Measurements from ENCODE around the gene PERM1. TPM values are rescaled to one million over a fixed set of nuclear protein-coding genes. Genes with fewer than 3 reads are reported as not detected.

PERM1 gene
- total and polyA plus RNA-seq, 4 donors, result 0.06 to 0.45 (median 0.15) TPM; not detected in 1

DNA sequence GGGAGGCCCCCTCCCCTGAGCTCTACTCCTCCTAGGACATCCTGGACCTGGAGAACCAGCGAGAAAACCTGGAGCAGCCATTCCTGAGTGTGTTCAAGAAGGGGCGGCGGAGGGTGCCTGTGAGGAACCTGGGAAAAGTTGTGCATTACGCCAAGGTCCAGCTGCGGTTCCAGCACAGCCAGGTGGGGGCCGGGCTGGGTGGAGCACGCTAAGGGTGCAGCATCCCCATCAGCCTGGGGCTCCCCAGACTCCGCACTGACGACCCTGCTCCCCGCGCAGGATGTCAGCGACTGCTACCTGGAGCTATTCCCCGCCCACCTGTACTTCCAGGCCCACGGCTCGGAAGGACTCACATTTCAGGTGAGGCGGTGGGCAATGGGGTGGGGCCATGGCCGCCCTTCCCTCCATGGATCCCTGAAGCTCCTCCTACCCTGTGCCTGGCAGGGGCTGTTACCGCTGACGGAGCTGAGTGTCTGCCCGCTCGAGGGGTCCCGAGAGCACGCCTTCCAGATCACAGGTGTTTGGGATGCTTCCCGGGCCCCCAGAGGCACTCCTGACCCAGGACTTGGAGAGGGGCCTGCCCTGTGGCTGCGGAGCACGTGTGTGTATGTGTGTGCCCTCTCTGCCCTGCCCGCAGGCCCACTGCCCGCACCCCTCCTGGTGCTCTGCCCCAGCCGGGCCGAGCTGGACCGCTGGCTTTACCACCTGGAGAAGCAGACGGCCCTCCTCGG, 11.5 kb downstream of the PERM1 start:
- Histone ChIP-seq H3K4me1 (ENCODE audit: control insufficient read depth in 5 of 5, insufficient read depth in 5 of 5, low read length in 5 of 5) (peaks cover 0 to 13% (median 0%) of the 10 kb centered on the region in 5 donors), H3K9ac (ENCODE audit: insufficient read depth in 1 of 2, low read length in 2 of 2) (no peak overlapping the region), H3K27me3 (ENCODE audit: control insufficient read depth in 3 of 3, insufficient read depth in 3 of 3, low read length in 2 of 3) (peaks cover 0 to 52% (median 16%) of the 10 kb centered on the region in 3 donors), H3K27ac (ENCODE audit: low read depth in 1 of 2, low read length in 1 of 2) (no peak overlapping the region), H3K9me3 (ENCODE audit: control insufficient read depth in 4 of 4, insufficient read depth in 3 of 4, low read length in 3 of 4) (no peaks in the 10 kb centered on the region), H3K36me3 (ENCODE audit: control insufficient read depth in 4 of 4, insufficient read depth in 4 of 4, low read length in 4 of 4) (no peaks in the 10 kb centered on the region), H3K4me3 (no peak overlapping the region)
- TF ChIP-seq, protein P1, sequence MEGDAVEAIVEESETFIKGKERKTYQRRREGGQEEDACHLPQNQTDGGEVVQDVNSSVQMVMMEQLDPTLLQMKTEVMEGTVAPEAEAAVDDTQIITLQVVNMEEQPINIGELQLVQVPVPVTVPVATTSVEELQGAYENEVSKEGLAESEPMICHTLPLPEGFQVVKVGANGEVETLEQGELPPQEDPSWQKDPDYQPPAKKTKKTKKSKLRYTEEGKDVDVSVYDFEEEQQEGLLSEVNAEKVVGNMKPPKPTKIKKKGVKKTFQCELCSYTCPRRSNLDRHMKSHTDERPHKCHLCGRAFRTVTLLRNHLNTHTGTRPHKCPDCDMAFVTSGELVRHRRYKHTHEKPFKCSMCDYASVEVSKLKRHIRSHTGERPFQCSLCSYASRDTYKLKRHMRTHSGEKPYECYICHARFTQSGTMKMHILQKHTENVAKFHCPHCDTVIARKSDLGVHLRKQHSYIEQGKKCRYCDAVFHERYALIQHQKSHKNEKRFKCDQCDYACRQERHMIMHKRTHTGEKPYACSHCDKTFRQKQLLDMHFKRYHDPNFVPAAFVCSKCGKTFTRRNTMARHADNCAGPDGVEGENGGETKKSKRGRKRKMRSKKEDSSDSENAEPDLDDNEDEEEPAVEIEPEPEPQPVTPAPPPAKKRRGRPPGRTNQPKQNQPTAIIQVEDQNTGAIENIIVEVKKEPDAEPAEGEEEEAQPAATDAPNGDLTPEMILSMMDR (IDR thresholded peaks at IDR 0.05; ENCODE audit: control extremely low read depth, extremely low read depth), result no peak
- WGBS, 2 donors, result 19 to 21% methylated on average over 30 to 33 of the region's 33 CpGs
- DNase-seq (no peak), ATAC-seq (ENCODE audit: insufficient read depth, low FRiP score) (no peak)

DNA sequence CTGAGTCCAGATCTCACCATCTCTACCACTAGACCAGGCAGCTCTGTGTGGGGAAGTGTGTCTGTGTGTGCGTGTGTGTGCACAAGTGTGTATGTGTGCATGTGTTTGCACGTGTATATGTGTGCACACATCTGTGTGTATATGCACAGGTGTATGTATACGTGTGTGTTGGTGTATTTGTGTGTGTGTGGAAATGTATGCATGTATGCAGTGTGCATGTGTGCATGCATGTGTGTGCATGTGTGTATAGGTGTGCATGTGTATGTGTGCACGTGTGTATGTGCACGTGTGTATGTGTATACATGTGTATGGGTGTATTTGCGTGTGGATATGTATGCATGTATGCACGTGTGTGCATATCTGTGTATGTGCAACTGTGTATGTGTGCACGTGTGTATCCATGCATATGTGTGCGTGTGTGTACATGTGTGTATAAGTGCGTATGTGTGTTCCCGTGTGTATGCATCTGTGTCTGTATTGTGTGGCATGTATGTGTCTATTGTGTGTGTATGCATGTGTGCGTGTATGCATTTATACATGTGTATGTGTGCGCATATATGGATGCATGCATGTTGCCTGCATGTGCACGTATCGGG, 12.5 kb downstream of the PERM1 start:
- no peak overlapping the region for H3K9ac ChIP-seq (ENCODE audit: insufficient read depth in 1 of 2, low read length in 2 of 2)
- WGBS, 2 donors, result 82 to 88% methylated on average over 15 of the region's 15 CpGs
- H3K4me3 ChIP-seq, result no peak overlapping the region
- TF ChIP-seq, protein P1 (IDR thresholded peaks at IDR 0.05; ENCODE audit: control extremely low read depth, extremely low read depth), result no peak
- H3K36me3 ChIP-seq (ENCODE audit: control insufficient read depth in 4 of 4, insufficient read depth in 4 of 4, low read length in 4 of 4), result peaks cover 0 to 3% (median 0%) of the 10 kb centered on the region in 4 donors
- ATAC-seq (ENCODE audit: insufficient read depth, low FRiP score) (no peak), DNase-seq (no peak)
- peaks cover 0 to 13% (median 0%) of the 10 kb centered on the region in 5 donors for H3K4me1 ChIP-seq (ENCODE audit: control insufficient read depth in 5 of 5, insufficient read depth in 5 of 5, low read length in 5 of 5)
- no peak overlapping the region for H3K27ac ChIP-seq (ENCODE audit: low read depth in 1 of 2, low read length in 1 of 2)
- no peaks in the 10 kb centered on the region for H3K9me3 ChIP-seq (ENCODE audit: control insufficient read depth in 4 of 4, insufficient read depth in 3 of 4, low read length in 3 of 4)
- H3K27me3 ChIP-seq (ENCODE audit: control insufficient read depth in 3 of 3, insufficient read depth in 3 of 3, low read length in 2 of 3), result peaks cover 0 to 48% (median 16%) of the 10 kb centered on the region in 3 donors

GRCh38 chr1:967466-968343, 14.2 kb downstream of the PERM1 start:
- peaks cover 0 to 48% (median 16%) of the 10 kb centered on the region in 3 donors for H3K27me3 ChIP-seq (ENCODE audit: control insufficient read depth in 3 of 3, insufficient read depth in 3 of 3, low read length in 2 of 3)
- no peak for ATAC-seq (ENCODE audit: insufficient read depth, low FRiP score)
- no peak overlapping the region for H3K27ac ChIP-seq (ENCODE audit: low read depth in 1 of 2, low read length in 1 of 2)
- H3K4me3 ChIP-seq, result no peak overlapping the region
- peaks cover 0 to 13% (median 0%) of the 10 kb centered on the region in 5 donors for H3K4me1 ChIP-seq (ENCODE audit: control insufficient read depth in 5 of 5, insufficient read depth in 5 of 5, low read length in 5 of 5)
- H3K9me3 ChIP-seq (ENCODE audit: control insufficient read depth in 4 of 4, insufficient read depth in 3 of 4, low read length in 3 of 4), result no peaks in the 10 kb centered on the region
- DNase-seq, result no peak
- no peak overlapping the region for H3K9ac ChIP-seq (ENCODE audit: insufficient read depth in 1 of 2, low read length in 2 of 2)
- TF ChIP-seq, protein P1 (IDR thresholded peaks at IDR 0.05; ENCODE audit: control extremely low read depth, extremely low read depth), result no peak
- H3K36me3 ChIP-seq (ENCODE audit: control insufficient read depth in 4 of 4, insufficient read depth in 4 of 4, low read length in 4 of 4), result peaks cover 0 to 9% (median 0%) of the 10 kb centered on the region in 4 donors
- 70% methylated on average over 19 to 23 of the region's 23 CpGs for WGBS, 2 donors
